Neuronal stem cell (in vitro differentiated cells): ENCODE measurements around the gene CETP.

Source experiments
- DNase-seq: peaks from one replicate; pipeline ENCODE4 v3.0.0-alpha.2; 2013; ENCODE audit warnings: low spot score
- H2AFZ ChIP-seq: one replicate; pipeline ENCODE4 v1.6.1; 2013; ENCODE audit warnings: mild to moderate bottlenecking, low read length, inconsistent platforms
- H2AK5ac ChIP-seq: 2 replicates; pipeline ENCODE4 v1.6.1; 2013; ENCODE audit warnings: low read depth, mild to moderate bottlenecking, inconsistent platforms, low read length, moderate library complexity, mixed read lengths
- H2BK120ac ChIP-seq: 2 replicates; pipeline ENCODE4 v1.6.1; 2013; ENCODE audit warnings: low read depth, mild to moderate bottlenecking, inconsistent platforms, low read length, moderate library complexity, mixed read lengths
- H2BK12ac ChIP-seq: one replicate; pipeline ENCODE4 v1.6.1; 2013; ENCODE audit warnings: low read length, inconsistent platforms
- H2BK15ac ChIP-seq: 2 replicates; pipeline ENCODE4 v1.6.1; 2013; ENCODE audit warnings: mild to moderate bottlenecking, low read length, inconsistent platforms, mixed read lengths
- H2BK5ac ChIP-seq: one replicate; pipeline ENCODE4 v1.6.1; 2013; ENCODE audit warnings: inconsistent platforms, mild to moderate bottlenecking, low read length, moderate library complexity
- H3K14ac ChIP-seq: one replicate; pipeline ENCODE4 v1.6.1; 2013; ENCODE audit warnings: low read length, inconsistent platforms
- H3K18ac ChIP-seq: 2 replicates; pipeline ENCODE4 v1.6.1; 2013; ENCODE audit warnings: low read length, inconsistent platforms
- H3K23ac ChIP-seq: 2 replicates; pipeline ENCODE4 v1.6.1; 2013; ENCODE audit warnings: low read depth, mild to moderate bottlenecking, mixed read lengths, low read length, inconsistent platforms; ENCODE audit not compliant: poor library complexity
- H3K27ac ChIP-seq: replicated peaks from 3 replicates; pipeline ENCODE4 v1.5.1; 2013; ENCODE audit warnings: low read length, inconsistent platforms
- H3K27me3 ChIP-seq, 3 experiments: 2 replicates each; pipeline ENCODE4 v1.6.1; 2013; ENCODE audit warnings: low read length in 3 of 3, mild to moderate bottlenecking in 2 of 3, inconsistent platforms in 1 of 3, low read depth in 1 of 3, mixed read lengths in 1 of 3, moderate library complexity in 1 of 3; ENCODE audit not compliant: control insufficient read depth in 3 of 3, insufficient read depth in 3 of 3
- H3K36me3 ChIP-seq, 2 donors: replicated peaks in 1 of 2; 2 replicates each; pipeline ENCODE4 v1.6.1; 2013; ENCODE audit warnings: low read length in 2 of 2; ENCODE audit not compliant: control insufficient read depth in 2 of 2, insufficient read depth in 2 of 2
- H3K4ac ChIP-seq: 2 replicates; pipeline ENCODE4 v1.6.1; 2013; ENCODE audit warnings: inconsistent platforms, mild to moderate bottlenecking, low read length, moderate library complexity
- H3K4me1 ChIP-seq, 2 donors: 1 replicate in 1 of 2; 2 replicates in 1 of 2; pipeline ENCODE4 v1.6.1; 2013; ENCODE audit warnings: low read length in 2 of 2, low read depth in 1 of 2; ENCODE audit not compliant: control insufficient read depth in 2 of 2, insufficient read depth in 1 of 2
- H3K4me2 ChIP-seq: one replicate; pipeline ENCODE4 v1.6.1; 2013; ENCODE audit warnings: mild to moderate bottlenecking, low read length, inconsistent platforms; ENCODE audit not compliant: insufficient read depth, poor library complexity, severe bottlenecking
- H3K4me3 ChIP-seq, 2 donors: 2 replicates each; pipeline ENCODE4 v1.5.1; 2013; ENCODE audit warnings: low read length in 2 of 2, mild to moderate bottlenecking in 2 of 2, inconsistent platforms in 1 of 2, moderate library complexity in 1 of 2
- H3K79me1 ChIP-seq: one replicate; pipeline ENCODE4 v1.6.1; 2013; ENCODE audit warnings: low read depth, mild to moderate bottlenecking, inconsistent platforms, low read length, moderate library complexity
- H3K9ac ChIP-seq: one replicate; pipeline ENCODE4 v1.6.1; 2013; ENCODE audit warnings: mild to moderate bottlenecking, low read depth, low read length, inconsistent platforms; ENCODE audit not compliant: poor library complexity
- H3K9me3 ChIP-seq, 2 donors: replicated peaks in 1 of 2; 2 replicates each; pipeline versions ENCODE3 to v1.6.1; 2013; ENCODE audit warnings: low read length in 2 of 2, mild to moderate bottlenecking in 2 of 2, inconsistent platforms in 1 of 2, low read depth in 1 of 2, mixed read lengths in 1 of 2, moderate library complexity in 1 of 2; ENCODE audit not compliant: control insufficient read depth in 2 of 2, insufficient read depth in 1 of 2
- H4K8ac ChIP-seq: one replicate; pipeline ENCODE4 v1.6.1; 2013; ENCODE audit warnings: low read depth, mild to moderate bottlenecking, inconsistent platforms, low read length, moderate library complexity
- H4K91ac ChIP-seq: one replicate; pipeline ENCODE4 v1.6.1; 2013; ENCODE audit warnings: low read length, low read depth, mild to moderate bottlenecking, inconsistent platforms; ENCODE audit not compliant: poor library complexity
- WGBS, 2 donors: extraction: QIAGEN DNeasy Blood & Tissue Kit; methylation state at CpG; one replicate each; pipeline ENCODE4 v1.1.7; 2013; ENCODE audit warnings: missing lambda C conversion rate in 2 of 2, mixed read lengths in 1 of 2; ENCODE audit not compliant: insufficient read length in 2 of 2, insufficient replicate concordance in 1 of 2; ENCODE audit errors: extremely low coverage in 2 of 2; 5-methylcytosine and 5-hydroxymethylcytosine counted together

The CETP gene

DNA sequence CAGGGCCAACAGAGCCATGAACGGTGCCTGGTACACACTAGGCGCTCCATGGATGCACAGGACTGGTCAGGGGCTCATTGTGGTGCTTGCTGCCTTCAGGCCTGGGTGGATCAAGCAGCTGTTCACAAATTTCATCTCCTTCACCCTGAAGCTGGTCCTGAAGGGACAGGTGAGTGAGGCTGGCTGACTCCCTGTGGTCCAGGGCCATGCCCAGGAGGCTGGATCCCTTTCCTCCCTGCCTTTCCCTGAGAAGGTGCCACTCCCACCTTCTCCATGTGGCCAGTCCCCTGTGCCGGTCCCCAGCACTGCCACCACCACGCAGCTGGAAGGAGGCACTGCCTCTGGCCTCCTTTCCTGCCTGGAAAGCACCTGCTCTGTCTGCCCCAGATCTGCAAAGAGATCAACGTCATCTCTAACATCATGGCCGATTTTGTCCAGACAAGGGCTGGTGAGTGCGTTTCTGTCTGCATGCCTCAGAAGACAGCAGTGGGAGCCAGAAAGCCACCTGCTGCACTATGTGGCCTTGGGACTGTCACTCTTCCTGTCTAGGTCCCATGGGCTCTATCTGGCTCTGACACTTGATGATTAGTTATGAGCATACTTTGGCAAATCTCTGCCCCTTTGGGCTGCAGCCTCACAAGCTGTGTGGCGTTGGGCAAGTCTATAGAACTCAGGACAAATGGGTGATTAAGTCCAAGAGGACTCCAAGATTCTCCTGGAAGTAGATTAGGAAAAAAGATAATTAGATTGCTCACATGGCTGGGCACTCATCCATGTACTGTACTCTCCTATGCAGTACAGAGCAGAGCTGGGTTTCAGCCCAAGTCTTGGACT, 9.4 kb downstream of the CETP start:
- WGBS, 2 donors = no CpG with 5 or more reads among the region's 8 CpGs
- Histone ChIP-seq H3K36me3 (no peaks in the 10 kb centered on the region), H2BK12ac (peak overlapping the region; percentile 81), H2BK5ac (peak overlapping the region; percentile 69), H2BK120ac (peak overlapping the region; percentile 73), H3K4me2 (no peak overlapping the region), H3K9ac (peak overlapping the region; percentile 54), H3K14ac (peak overlapping the region; percentile 91), H3K9me3 (peaks cover 0 to 1% of the 10 kb centered on the region in 2 donors), H2AFZ (no peak overlapping the region), H3K4ac (peak overlapping the region; percentile 55), H3K4me1 (peaks cover 2 to 4% of the 10 kb centered on the region in 2 donors), H2BK15ac (no peak overlapping the region), H4K91ac (no peak overlapping the region), H3K27me3 (peaks cover 0 to 26% (median 0%) of the 10 kb centered on the region in 3 experiments), H3K4me3 (no peak overlapping the region), H3K23ac (peak overlapping the region; percentile 13), H3K79me1 (no peaks in the 10 kb centered on the region), H4K8ac (no peak overlapping the region), H3K18ac (peak overlapping the region; percentile 85), H3K27ac (no peak overlapping the region), H2AK5ac (peak overlapping the region; percentile 87)
- DNase-seq = no peak

DNA sequence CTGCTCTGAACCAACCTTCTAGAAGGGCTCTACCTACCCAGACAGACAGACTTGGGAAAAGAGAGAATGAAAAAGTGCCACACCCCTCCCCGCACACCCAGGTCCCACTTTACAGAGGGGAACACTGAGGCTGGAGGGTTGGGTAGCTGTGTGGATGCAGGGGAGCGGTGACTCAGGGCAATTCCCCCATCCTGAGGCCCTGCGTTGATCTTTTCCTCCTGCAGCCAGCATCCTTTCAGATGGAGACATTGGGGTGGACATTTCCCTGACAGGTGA, 10.0 kb downstream of the CETP start:
- DNase-seq = no peak
- no peaks in the 10 kb centered on the region for H3K36me3 ChIP-seq
- no peak overlapping the region for H3K23ac ChIP-seq
- no peak overlapping the region for H4K91ac ChIP-seq
- peaks cover 0 to 27% (median 0%) of the 10 kb centered on the region in 3 experiments for H3K27me3 ChIP-seq
- H2AK5ac ChIP-seq = no peak overlapping the region
- H3K4ac ChIP-seq = no peak overlapping the region
- no peak overlapping the region for H2BK120ac ChIP-seq
- no peak overlapping the region for H2BK12ac ChIP-seq
- H3K79me1 ChIP-seq = no peaks in the 10 kb centered on the region
- no peak overlapping the region for H3K14ac ChIP-seq
- no peak overlapping the region for H3K9ac ChIP-seq
- H3K4me3 ChIP-seq = no peak overlapping the region
- H2AFZ ChIP-seq = no peak overlapping the region
- H4K8ac ChIP-seq = no peak overlapping the region
- peaks cover 0 to 1% of the 10 kb centered on the region in 2 donors for H3K9me3 ChIP-seq
- no peak overlapping the region for H3K4me2 ChIP-seq
- H3K18ac ChIP-seq = no peak overlapping the region
- WGBS, 2 donors = no CpG with 5 or more reads among the region's 3 CpGs
- no peak overlapping the region for H2BK5ac ChIP-seq
- no peak overlapping the region for H2BK15ac ChIP-seq
- peaks cover 2 to 4% of the 10 kb centered on the region in 2 donors for H3K4me1 ChIP-seq
- no peak overlapping the region for H3K27ac ChIP-seq

DNA sequence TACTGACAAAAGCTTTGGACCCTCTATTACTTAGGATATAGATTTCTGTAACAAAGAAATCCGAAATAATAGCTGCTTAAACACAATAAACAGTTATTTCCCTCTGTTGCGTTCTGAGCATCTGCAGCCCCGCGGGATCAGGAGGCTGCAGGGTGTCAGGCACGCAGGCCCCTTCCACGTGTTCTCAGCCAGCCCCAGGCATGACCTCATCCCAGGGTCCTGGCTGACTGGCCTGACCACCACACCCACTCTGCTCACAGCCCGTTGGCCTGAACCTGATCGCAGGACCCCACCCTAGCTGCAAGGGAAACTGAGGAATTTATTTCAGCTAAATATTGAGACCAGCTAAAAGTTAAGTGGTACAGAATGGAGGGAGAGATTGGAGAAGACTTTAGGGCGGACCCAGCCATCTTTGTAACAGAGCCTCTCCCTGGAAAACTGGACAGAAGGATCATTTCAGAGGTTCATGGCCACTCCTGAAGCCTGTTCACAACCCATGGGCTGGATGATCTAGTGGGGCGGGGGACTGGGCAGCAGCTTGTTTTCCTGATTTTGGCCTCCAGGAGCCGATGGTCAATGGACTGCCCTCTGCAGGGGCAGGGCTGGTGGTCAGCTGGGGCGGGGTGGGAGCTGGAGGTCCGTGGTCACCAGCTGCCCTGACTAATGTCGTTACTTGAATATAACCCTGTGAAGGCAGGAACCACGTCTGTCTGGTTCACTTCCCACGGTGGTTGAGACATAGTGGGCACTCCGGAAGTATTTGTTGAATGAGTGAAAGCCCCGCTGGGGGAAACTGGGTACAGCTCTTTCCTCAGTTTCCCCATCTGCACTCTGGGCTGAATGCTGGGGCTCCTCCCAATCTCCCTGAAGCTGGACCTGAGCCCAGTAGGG, 10.9 kb downstream of the CETP start:
- Histone ChIP-seq H3K4me2 (no peak overlapping the region), H2AFZ (no peak overlapping the region), H3K4me3 (peak overlapping the region in 1 of 2 donors; percentile 22), H2BK120ac (no peak overlapping the region), H3K9ac (no peak overlapping the region), H4K8ac (no peak overlapping the region), H3K4me1 (peaks cover 2 to 4% of the 10 kb centered on the region in 2 donors), H3K79me1 (no peaks in the 10 kb centered on the region), H3K14ac (no peak overlapping the region), H3K9me3 (peaks cover 0 to 1% of the 10 kb centered on the region in 2 donors), H3K23ac (no peak overlapping the region), H2AK5ac (peak overlapping the region; percentile 47), H4K91ac (no peak overlapping the region), H3K27me3 (peaks cover 0 to 27% (median 0%) of the 10 kb centered on the region in 3 experiments), H3K4ac (no peak overlapping the region), H3K27ac (no peak overlapping the region), H2BK15ac (no peak overlapping the region), H2BK12ac (no peak overlapping the region), H3K18ac (no peak overlapping the region), H2BK5ac (no peak overlapping the region), H3K36me3 (no peaks in the 10 kb centered on the region)
- no CpG with 5 or more reads among the region's 18 CpGs for WGBS, 2 donors
- DNase-seq = no peak

DNA sequence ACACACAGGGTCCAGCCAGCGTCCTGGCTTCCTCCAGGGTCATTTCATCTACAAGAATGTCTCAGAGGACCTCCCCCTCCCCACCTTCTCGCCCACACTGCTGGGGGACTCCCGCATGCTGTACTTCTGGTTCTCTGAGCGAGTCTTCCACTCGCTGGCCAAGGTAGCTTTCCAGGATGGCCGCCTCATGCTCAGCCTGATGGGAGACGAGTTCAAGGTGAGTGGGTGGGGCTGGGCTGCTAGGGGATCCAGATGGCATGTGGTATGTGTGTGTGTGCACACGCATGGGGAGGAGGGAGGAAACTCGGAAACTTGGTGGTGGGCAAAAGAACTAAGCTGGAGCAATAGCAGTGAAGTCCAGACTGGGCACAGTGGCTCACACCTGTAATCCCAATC, 11.5 kb downstream of the CETP start:
- Histone ChIP-seq H2AK5ac (peak overlapping the region; percentile 47), H3K4me2 (no peak overlapping the region), H3K14ac (no peak overlapping the region), H2BK12ac (no peak overlapping the region), H3K23ac (no peak overlapping the region), H3K9me3 (peaks cover 0 to 1% of the 10 kb centered on the region in 2 donors), H2AFZ (no peak overlapping the region), H3K79me1 (no peaks in the 10 kb centered on the region), H2BK5ac (no peak overlapping the region), H3K4ac (no peak overlapping the region), H3K27ac (no peak overlapping the region), H2BK15ac (no peak overlapping the region), H3K9ac (no peak overlapping the region), H4K91ac (no peak overlapping the region), H3K4me3 (no peak overlapping the region), H3K36me3 (no peaks in the 10 kb centered on the region), H3K18ac (no peak overlapping the region), H3K27me3 (peaks cover 0 to 27% (median 0%) of the 10 kb centered on the region in 3 experiments), H2BK120ac (no peak overlapping the region), H4K8ac (no peak overlapping the region), H3K4me1 (peaks cover 2 to 4% of the 10 kb centered on the region in 2 donors)
- WGBS, 2 donors = no CpG with 5 or more reads among the region's 9 CpGs
- no peak for DNase-seq
